DOHH2 (cell line): ENCODE results near the gene SHISA3.

ENCODE experiments used
- EZH2phosphoT487 ChIP-seq: fragments of 200-600 bp; sonication (generic); IDR thresholded peaks from 2 replicates; pipeline ENCODE4 v1.6.1; 2017; ENCODE audit warnings: borderline replicate concordance, mild to moderate bottlenecking, antibody characterized with exemption, low read length, moderate library complexity, mixed read lengths
- TF ChIP-seq, protein P1 (sequence below): fragments of 200-600 bp; sonication (generic); IDR thresholded peaks from one replicate; pipeline ENCODE4 v1.5.1; 2014; ENCODE audit warnings: antibody characterized with exemption, mild to moderate bottlenecking, low read depth, low read length; ENCODE audit not compliant: poor library complexity, severe bottlenecking

DNA sequence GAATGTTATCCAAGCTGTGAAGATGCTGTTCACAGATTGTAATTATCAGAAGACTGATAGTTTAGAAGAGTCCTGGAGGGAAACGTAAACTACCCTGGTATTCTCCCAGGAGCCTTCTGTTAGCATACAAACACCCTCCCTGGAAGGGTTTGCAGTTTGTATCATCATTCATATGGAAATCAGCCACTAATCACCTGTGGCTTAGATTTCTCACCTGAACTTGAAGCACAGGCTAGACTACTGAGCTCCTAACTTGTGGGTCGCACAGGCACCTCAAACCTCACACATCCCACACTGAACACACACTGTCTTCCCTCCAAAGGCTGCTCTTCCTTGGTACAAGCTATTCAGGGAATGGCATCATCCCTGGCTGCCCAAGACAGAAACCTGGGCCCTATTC is 30.7 kb downstream of the SHISA3 start:
- TF ChIP-seq, protein P1, sequence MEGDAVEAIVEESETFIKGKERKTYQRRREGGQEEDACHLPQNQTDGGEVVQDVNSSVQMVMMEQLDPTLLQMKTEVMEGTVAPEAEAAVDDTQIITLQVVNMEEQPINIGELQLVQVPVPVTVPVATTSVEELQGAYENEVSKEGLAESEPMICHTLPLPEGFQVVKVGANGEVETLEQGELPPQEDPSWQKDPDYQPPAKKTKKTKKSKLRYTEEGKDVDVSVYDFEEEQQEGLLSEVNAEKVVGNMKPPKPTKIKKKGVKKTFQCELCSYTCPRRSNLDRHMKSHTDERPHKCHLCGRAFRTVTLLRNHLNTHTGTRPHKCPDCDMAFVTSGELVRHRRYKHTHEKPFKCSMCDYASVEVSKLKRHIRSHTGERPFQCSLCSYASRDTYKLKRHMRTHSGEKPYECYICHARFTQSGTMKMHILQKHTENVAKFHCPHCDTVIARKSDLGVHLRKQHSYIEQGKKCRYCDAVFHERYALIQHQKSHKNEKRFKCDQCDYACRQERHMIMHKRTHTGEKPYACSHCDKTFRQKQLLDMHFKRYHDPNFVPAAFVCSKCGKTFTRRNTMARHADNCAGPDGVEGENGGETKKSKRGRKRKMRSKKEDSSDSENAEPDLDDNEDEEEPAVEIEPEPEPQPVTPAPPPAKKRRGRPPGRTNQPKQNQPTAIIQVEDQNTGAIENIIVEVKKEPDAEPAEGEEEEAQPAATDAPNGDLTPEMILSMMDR: no peak
- no peak for TF ChIP-seq EZH2phosphoT487
